Measurements from ENCODE around the gene MBTD1. TPM values are rescaled to one million over a fixed set of nuclear protein-coding genes. Genes with fewer than 3 reads are reported as not detected.

The MBTD1 gene
- total RNA-seq, 1 experiment from 2014 or later: 40.6 TPM

DNA sequence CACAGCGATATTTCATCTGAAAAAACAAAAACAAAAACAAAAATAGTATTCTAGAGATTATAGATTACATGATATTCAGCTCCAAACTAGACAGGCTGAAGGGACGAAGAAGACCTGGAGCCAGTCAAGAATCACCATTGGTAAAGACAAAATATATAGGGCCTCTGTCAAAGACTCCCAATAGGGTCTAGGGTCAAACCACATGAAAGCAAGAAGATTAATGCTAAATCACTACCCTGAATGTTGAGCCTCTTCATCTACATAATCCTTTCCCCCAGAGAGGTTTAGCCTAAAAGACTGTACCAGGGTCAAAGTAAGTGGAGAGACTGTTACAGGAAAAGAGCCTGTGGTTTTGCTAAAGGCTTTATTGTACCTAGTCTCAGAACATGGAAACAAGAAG is 117.3 kb downstream of the MBTD1 start (continued):
- TF ChIP-seq, protein P1, sequence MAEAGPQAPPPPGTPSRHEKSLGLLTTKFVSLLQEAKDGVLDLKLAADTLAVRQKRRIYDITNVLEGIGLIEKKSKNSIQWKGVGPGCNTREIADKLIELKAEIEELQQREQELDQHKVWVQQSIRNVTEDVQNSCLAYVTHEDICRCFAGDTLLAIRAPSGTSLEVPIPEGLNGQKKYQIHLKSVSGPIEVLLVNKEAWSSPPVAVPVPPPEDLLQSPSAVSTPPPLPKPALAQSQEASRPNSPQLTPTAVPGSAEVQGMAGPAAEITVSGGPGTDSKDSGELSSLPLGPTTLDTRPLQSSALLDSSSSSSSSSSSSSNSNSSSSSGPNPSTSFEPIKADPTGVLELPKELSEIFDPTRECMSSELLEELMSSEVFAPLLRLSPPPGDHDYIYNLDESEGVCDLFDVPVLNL (CRISPR knock-in tag; IDR thresholded peaks at IDR 0.05; ENCODE audit: borderline replicate concordance, low read depth): no peak

DNA sequence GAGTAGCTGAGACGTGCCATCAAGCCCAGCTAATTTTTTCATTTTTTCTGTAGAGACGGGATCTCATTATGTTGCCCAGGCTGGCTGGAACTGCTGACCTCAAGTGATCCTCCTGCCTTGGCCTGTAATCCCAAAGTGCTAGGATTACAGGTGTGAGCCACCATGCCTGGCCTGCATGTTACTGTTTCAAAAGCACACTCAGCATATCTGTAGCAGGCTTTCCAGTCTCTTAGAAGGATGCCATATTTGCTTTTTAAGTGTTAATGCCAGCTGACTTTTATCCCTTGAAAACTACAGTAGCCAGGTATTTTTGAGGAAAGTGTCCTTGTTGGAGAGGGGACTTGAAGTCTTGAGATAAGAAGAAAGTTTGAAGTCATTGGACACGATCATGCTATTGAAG is 123.9 kb downstream of the MBTD1 start:
- ATAC-seq: no peak
- DNase-seq (ENCODE audit: low spot score): no peak
- POLR2A ChIA-PET: no interaction called here
- Mint-ChIP-seq H3K4me3 (no peak overlapping the region), H3K9me3 (peaks cover 7% of the 10 kb centered on the region), H3K27ac (peak overlapping the region; percentile 73), H3K4me1 (no peaks in the 10 kb centered on the region), H3K27me3 (ENCODE audit: low read depth) (no peaks in the 10 kb centered on the region), H3K36me3 (no peaks in the 10 kb centered on the region)
- CTCF ChIA-PET: interaction anchor here (0.8 kb wide), 1 partner anchor 353 kb away, joined by 7 read pairs; no protein-coding TSS in a partner anchor
- TF ChIP-seq, protein P2, sequence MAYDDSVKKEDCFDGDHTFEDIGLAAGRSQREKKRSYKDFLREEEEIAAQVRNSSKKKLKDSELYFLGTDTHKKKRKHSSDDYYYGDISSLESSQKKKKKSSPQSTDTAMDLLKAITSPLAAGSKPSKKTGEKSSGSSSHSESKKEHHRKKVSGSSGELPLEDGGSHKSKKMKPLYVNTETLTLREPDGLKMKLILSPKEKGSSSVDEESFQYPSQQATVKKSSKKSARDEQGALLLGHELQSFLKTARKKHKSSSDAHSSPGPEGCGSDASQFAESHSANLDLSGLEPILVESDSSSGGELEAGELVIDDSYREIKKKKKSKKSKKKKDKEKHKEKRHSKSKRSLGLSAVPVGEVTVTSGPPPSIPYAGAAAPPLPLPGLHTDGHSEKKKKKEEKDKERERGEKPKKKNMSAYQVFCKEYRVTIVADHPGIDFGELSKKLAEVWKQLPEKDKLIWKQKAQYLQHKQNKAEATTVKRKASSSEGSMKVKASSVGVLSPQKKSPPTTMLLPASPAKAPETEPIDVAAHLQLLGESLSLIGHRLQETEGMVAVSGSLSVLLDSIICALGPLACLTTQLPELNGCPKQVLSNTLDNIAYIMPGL (CRISPR knock-in tag; IDR thresholded peaks at IDR 0.05): no peak
- no peak for TF ChIP-seq IRF2 (CRISPR knock-in tag; IDR thresholded peaks at IDR 0.05; ENCODE audit: borderline replicate concordance, low read depth)
- no peak for TF ChIP-seq RELA (CRISPR knock-in tag; IDR thresholded peaks at IDR 0.05; ENCODE audit: borderline replicate concordance)
- no peak for TF ChIP-seq KAT7 (CRISPR knock-in tag; IDR thresholded peaks at IDR 0.05; ENCODE audit: borderline replicate concordance)

DNA sequence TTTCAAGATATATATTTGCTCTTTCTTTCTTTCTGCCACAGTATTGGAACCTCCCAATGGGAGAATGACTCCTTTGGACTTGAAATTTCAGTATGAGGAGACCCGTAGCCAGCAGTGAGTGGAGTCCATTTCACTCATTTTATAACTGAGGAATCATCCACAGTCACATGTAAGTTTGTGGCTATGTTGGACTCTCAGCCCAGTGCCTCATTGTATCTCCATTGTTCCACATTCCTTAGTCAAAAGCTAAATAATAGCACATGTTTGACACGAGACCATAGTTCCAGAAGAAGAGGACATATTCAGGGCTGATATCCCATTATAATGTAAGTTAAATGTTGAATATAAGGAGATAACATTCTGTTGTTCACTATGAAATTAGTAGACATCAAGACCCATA is 126.5 kb downstream of the MBTD1 start:
- no peak for DNase-seq (ENCODE audit: low spot score)
- Mint-ChIP-seq H3K4me1 (no peaks in the 10 kb centered on the region), H3K27ac (no peak overlapping the region), H3K36me3 (no peaks in the 10 kb centered on the region), H3K9me3 (peaks cover 7% of the 10 kb centered on the region), H3K4me3 (no peak overlapping the region), H3K27me3 (ENCODE audit: low read depth) (no peaks in the 10 kb centered on the region; the same call in 1 of the 2 replicates)
- no peak for ATAC-seq
- TF ChIP-seq GABPB1 (CRISPR knock-in tag; IDR thresholded peaks at IDR 0.05) (no peak), ATF1 (CRISPR knock-in tag; IDR thresholded peaks at IDR 0.05) (no peak), KAT7 (CRISPR knock-in tag; IDR thresholded peaks at IDR 0.05; ENCODE audit: borderline replicate concordance) (no peak), JAZF1 (CRISPR knock-in tag; IDR thresholded peaks at IDR 0.05) (no peak), NFYB (CRISPR knock-in tag; conservative IDR thresholded peaks at IDR 0.05; ENCODE audit: low read depth) (no peak), TEAD1 (CRISPR knock-in tag; IDR thresholded peaks at IDR 0.05) (no peak), ZBTB21 (CRISPR knock-in tag; IDR thresholded peaks at IDR 0.05; ENCODE audit: borderline replicate concordance) (no peak), NR1H2 (CRISPR knock-in tag; IDR thresholded peaks at IDR 0.05) (no peak), NR3C1 (CRISPR knock-in tag; conservative IDR thresholded peaks at IDR 0.05; ENCODE audit: low read depth) (no peak), HMGA2 (CRISPR knock-in tag; IDR thresholded peaks at IDR 0.05) (no peak), NFATC4 (CRISPR knock-in tag; IDR thresholded peaks at IDR 0.05) (no peak), OVOL2 (CRISPR knock-in tag; IDR thresholded peaks at IDR 0.05; ENCODE audit: borderline replicate concordance) (no peak)
- TF ChIP-seq, protein P3, sequence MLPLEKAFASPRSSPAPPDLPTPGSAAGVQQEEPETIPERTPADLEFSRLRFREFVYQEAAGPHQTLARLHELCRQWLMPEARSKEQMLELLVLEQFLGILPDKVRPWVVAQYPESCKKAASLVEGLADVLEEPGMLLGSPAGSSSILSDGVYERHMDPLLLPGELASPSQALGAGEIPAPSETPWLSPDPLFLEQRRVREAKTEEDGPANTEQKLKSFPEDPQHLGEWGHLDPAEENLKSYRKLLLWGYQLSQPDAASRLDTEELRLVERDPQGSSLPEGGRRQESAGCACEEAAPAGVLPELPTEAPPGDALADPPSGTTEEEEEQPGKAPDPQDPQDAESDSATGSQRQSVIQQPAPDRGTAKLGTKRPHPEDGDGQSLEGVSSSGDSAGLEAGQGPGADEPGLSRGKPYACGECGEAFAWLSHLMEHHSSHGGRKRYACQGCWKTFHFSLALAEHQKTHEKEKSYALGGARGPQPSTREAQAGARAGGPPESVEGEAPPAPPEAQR (CRISPR knock-in tag; IDR thresholded peaks at IDR 0.05): no peak
- TF ChIP-seq, protein P4, sequence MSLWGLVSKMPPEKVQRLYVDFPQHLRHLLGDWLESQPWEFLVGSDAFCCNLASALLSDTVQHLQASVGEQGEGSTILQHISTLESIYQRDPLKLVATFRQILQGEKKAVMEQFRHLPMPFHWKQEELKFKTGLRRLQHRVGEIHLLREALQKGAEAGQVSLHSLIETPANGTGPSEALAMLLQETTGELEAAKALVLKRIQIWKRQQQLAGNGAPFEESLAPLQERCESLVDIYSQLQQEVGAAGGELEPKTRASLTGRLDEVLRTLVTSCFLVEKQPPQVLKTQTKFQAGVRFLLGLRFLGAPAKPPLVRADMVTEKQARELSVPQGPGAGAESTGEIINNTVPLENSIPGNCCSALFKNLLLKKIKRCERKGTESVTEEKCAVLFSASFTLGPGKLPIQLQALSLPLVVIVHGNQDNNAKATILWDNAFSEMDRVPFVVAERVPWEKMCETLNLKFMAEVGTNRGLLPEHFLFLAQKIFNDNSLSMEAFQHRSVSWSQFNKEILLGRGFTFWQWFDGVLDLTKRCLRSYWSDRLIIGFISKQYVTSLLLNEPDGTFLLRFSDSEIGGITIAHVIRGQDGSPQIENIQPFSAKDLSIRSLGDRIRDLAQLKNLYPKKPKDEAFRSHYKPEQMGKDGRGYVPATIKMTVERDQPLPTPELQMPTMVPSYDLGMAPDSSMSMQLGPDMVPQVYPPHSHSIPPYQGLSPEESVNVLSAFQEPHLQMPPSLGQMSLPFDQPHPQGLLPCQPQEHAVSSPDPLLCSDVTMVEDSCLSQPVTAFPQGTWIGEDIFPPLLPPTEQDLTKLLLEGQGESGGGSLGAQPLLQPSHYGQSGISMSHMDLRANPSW (CRISPR knock-in tag; conservative IDR thresholded peaks at IDR 0.05; ENCODE audit: low read depth): no peak
- TF ChIP-seq, protein P5, sequence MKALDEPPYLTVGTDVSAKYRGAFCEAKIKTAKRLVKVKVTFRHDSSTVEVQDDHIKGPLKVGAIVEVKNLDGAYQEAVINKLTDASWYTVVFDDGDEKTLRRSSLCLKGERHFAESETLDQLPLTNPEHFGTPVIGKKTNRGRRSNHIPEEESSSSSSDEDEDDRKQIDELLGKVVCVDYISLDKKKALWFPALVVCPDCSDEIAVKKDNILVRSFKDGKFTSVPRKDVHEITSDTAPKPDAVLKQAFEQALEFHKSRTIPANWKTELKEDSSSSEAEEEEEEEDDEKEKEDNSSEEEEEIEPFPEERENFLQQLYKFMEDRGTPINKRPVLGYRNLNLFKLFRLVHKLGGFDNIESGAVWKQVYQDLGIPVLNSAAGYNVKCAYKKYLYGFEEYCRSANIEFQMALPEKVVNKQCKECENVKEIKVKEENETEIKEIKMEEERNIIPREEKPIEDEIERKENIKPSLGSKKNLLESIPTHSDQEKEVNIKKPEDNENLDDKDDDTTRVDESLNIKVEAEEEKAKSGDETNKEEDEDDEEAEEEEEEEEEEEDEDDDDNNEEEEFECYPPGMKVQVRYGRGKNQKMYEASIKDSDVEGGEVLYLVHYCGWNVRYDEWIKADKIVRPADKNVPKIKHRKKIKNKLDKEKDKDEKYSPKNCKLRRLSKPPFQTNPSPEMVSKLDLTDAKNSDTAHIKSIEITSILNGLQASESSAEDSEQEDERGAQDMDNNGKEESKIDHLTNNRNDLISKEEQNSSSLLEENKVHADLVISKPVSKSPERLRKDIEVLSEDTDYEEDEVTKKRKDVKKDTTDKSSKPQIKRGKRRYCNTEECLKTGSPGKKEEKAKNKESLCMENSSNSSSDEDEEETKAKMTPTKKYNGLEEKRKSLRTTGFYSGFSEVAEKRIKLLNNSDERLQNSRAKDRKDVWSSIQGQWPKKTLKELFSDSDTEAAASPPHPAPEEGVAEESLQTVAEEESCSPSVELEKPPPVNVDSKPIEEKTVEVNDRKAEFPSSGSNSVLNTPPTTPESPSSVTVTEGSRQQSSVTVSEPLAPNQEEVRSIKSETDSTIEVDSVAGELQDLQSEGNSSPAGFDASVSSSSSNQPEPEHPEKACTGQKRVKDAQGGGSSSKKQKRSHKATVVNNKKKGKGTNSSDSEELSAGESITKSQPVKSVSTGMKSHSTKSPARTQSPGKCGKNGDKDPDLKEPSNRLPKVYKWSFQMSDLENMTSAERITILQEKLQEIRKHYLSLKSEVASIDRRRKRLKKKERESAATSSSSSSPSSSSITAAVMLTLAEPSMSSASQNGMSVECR (CRISPR knock-in tag; IDR thresholded peaks at IDR 0.05; ENCODE audit: borderline replicate concordance): no peak
- TF ChIP-seq, protein P6, sequence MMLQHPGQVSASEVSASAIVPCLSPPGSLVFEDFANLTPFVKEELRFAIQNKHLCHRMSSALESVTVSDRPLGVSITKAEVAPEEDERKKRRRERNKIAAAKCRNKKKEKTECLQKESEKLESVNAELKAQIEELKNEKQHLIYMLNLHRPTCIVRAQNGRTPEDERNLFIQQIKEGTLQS (CRISPR knock-in tag; conservative IDR thresholded peaks at IDR 0.05): no peak
- TF ChIP-seq, protein P7, sequence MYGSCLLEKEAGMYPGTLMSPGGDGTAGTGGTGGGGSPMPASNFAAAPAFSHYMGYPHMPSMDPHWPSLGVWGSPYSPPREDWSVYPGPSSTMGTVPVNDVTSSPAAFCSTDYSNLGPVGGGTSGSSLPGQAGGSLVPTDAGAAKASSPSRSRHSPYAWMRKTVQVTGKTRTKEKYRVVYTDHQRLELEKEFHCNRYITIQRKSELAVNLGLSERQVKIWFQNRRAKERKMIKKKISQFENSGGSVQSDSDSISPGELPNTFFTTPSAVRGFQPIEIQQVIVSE (CRISPR knock-in tag; IDR thresholded peaks at IDR 0.05; ENCODE audit: borderline replicate concordance): no peak
- ChIA-PET CTCF (no interaction called here), POLR2A (no interaction called here)

Data from WTC11 (cell line).